Stimulated activated CD8-positive, alpha-beta memory T cell treated with anti-CD3 and anti-CD28 coated beads, Interleukin-4, amount 100 ng/mL, for 4 hours (primary cell): ENCODE data around the gene BCL6B.

Experiments used
- DNase-seq, 2 donors: peaks; one replicate each; pipeline ENCODE4 v3.0.0-alpha.2; 2020; ENCODE audit warnings: low read depth in 2 of 2, low spot score in 1 of 2

The BCL6B gene

DNA sequence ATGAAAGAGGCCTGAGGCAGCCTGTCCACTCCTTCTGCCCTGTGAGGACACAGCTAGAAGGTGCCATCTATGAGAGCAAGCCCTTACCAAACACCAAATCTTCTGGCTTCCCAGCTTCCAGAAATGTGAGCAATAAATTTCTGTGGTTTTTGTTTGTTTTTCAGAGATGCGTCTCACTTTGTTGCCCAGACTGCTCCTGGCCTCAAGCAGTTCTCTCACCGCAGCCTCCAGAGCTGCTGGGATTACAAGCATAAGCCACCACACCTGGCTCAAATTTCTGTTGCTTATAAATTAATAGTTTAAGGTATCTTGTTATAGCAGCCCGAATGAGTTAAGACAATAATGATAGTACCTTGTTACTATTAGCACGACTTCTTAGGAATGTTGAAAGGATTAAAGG is 33.5 kb downstream of the BCL6B start:
- DNase-seq: no peak

DNA sequence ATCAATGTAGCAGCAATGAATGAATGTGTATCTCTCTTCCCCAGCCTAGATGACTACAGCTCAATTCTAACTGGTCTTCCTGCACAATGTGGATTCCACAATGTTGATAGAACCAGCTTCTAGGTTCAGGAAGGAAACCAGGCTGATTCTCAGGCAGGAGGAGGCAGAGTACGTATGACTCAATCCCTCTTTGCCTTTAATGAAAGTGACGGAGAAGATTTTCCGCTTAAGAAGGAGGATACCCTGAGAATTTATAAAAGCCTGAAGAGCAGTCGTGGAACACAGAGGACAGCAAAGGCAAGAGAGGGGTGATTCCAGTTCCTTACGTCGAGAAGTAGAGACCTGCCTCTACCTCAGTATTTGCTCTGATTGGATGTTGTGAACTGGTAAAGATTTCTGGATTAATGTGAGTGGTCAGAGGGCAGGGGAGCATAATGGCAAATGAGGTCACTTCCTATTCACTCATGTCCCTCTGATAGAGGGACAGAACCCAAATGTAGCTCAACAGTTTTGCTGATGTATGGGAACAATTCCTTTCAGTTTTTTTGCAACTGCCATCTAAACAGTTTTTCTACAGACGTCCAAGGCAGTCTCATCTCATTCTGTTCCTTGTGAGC is 36.1 kb downstream of the BCL6B start:
- DNase-seq: no peak

DNA sequence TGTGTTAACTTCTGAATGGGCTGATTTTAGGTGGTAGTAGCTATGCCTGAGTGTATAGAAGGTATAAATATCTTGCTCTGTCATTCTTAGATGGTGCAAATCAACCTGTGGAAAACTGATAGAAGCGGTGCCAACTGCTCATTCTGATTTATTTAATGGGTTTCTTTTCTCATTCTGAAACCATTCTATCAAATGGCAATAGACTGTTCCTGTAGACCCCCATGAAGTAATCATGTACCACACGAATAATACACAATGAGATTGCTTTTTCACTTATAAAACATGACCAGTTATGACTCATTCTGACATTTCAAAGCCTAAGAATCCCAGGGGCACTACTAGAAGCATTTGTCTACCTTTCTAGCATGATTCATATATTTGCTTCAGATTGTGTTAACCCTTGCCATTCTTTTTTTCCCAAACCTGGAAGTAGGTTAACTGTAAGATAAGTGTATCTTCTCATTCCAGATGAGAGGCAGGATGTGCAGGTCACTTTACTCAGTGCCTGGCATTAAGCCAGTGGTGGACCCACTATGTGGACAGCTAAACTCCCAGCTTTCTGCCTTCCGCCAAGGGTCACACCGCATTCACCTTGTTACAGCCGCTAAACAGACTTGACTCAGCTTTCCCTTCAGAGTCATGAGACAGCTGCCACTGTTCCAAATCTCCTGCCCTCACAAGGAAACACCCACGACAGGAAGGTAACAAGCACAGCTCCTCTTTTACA is 37.5 kb downstream of the BCL6B start:
- DNase-seq: no peak

DNA sequence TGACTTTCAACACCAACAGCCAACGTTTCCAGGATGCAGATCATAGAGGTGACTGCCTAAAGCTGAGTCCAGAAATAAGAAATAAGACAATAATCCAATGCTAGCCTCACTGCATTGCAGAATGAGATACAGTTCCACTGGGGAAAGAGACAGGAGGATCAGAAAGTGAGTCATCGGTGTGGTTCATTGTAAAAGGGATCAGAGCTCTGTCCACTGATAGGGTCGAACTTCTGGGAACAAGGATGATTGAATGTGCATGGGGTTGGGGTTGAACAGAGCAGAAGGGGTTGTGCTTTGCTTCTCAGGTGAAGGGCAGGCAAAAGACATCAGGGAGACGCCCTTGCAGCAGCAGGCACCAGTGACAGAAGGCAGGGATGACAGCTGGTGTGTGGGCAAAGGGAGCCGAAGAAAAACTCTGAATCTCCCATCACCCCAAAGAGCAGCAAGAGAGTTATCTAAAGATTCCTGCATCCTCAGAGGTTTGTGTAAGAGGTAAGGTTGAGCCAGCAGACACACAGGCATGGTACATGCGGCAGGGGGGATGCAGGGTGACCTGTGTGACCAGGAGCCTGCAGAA is 40.8 kb downstream of the BCL6B start:
- DNase-seq: no peak

DNA sequence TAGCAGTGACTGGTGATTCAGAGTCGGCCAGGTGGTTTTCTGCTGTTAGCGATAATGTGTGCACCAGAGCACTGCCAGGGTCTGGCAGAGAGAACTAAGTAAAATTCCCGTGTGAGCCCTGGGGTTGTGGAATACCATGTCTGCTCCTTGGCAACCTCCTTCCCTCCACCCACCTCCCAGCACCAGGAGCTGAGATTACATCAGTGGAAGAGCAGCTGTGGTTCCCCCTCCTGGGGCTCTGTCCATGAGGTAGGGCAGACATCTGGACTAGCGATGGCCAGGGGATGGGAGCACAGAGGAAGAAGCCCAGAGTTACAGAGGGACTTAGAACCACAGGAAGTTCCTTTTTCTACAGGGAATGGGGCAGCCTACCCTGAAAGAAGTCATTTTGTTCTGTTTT is 41.4 kb downstream of the BCL6B start:
- no peak for DNase-seq

DNA sequence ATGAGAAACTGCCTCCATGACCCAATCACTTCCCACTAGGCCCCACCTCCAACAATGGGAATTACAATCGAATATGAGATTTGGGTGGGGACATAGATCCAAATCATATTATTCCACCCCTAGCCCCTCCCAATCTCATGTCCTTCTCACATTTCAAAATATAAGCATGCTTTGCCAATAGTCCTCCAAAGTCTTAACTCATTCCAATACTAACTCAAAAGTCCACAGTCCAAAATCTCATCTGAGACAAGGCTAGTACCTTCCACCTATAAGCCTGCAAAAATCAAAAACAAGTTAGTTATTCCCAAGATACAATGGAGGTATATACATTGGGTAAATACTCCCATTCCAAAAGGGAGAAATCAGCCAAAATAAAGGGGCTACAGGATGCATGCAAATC is 44.3 kb downstream of the BCL6B start:
- DNase-seq: no peak

DNA sequence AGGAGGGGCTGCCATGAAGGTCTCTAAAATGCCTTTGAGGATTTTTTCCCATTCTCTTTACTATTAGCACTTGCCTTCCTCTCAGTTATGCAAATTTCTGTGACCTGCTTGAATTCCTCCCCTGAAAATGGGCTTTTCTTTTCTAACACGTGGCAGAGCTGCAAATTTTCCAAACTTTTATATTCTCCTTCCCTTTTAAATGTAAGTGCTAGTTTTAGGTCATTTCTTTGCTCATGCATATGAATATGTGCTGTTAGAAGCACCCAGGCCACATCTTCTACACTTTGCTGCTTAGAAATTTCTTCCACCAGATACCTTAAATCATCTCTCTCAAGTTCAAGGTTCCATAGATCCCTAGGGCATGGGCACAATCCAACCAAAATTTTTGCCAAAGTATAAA is 45.4 kb downstream of the BCL6B start:
- DNase-seq: no peak

DNA sequence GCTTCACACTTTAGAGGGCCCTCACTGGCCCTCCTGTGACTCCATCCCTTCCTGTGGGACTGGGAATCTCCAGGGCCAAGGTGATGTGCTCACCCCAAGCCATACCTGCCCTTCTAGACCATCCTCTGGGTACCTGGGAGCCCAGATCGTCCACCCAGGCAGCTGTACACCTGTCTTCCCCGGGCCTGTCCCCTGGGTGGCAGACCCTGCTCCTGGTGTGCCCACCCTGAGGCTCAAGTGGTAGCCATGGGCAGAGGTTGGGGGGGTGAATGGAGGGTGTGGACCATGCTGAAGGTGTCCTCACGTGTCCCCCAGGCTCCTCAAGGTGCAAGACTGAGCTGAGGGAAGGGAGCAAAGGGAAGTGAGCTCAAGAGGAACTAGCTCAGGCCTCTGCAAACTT is 47.9 kb downstream of the BCL6B start:
- DNase-seq: no peak

DNA sequence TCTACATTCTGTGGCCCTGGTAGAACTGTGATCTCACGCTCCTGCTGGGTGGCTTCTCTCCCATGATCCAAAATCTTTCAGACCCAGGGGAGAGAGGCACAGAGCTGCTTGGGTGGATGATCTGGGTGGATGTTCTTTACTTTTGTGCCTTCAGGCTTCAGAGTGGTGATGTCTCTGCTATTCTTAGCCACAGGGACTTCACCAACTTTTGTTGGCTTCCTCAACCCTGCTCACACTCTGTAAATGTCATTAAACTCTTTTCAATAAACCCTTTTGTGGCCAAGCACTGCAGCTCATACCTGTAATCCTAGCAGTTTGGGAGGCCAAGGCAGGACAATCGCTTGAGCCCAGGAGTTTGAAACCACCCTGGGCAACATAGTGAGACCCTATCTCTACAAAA is 49.6 kb downstream of the BCL6B start:
- DNase-seq: no peak

DNA sequence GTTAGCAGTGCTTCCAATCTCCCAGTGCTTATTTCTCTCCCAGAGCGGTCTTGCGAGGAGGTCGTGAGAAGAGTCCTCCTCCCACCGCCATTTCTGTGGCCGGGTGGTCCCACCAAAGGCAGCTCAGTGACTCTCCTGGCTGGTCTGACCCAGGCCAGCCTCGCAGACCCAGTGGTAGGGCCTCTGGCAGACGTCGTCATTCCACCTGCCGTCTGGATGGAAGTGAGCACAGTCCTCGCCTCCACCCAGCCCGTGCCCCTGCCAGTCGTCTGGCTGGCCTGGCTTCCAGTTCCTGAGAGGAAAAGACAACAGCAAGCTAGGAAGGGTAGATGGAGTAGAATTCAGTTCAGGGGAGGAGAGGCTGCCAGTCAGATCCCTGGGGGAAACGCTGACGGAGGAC is 52.1 kb downstream of the BCL6B start:
- DNase-seq: no peak

DNA sequence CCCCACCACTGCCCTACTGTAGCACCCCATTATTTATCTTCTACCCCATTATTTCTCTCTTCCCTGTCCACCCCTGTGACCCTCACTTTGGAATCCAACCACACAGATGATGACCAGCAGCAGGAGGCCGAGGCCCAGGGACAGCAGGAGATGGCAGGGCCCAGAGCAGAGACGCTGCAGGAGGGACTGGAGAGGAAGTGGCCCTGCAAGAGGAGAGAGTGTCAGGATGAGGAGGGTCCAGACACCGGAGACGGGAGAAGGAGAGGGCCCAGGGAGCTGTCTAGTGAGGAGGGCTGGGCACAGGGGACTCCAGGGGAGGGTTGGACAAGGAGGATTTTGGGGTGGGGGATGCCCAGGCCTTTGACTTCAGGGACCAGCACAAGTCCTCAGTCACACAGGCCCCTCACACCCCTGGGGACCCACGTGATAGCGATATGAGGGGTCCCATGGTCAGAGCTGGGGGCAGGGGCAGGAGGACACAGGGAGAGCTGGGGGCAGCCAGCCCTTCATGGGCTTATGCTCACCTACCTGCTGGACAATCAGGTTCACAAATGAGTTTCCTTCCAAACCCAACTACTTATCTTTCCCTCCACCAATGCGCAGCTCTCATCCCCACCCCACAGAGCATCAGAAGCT is 55.2 kb downstream of the BCL6B start:
- no peak for DNase-seq

DNA sequence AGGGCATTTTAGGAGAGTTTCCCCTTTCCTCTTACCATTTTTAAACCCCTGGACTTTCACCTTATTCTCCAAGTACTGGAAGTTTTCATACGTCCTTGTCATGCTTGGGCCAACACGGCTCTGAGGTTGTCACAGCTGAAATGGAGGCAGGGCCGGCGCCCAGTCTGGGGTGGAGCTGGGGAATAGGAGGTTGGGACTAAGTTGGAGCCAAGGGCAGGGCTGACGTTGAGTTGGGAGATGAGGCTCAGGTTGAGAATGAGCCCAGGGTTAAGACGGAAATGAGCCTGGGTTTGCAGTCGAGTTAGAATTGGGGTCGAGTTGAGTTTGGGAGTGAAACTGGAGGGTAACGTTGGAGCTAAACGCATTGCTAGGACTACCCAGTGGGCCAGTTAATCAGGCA is 55.9 kb downstream of the BCL6B start:
- DNase-seq: no peak
